Peyer's patch (tissue), 4 donors: ENCODE measurements around the gene ADAM30. TPM values are rescaled to one million over a fixed set of nuclear protein-coding genes. Genes with fewer than 3 reads are reported as not detected.

ENCODE experiments used
- DNase-seq, 3 donors: peaks; one replicate each; pipeline ENCODE4 v3.0.0-alpha.2; 2017 to 2019
- H3K27ac ChIP-seq, 4 donors: fragments of 200-600 bp; sonication (generic); one replicate each; pipeline ENCODE4 v1.5.1; 2016 to 2019
- H3K27me3 ChIP-seq, 2 donors: fragments of 200-600 bp; sonication (generic); one replicate each; pipeline ENCODE4 v1.5.1; 2019
- H3K36me3 ChIP-seq, 3 donors: fragments of 200-600 bp; sonication (generic); one replicate each; pipeline ENCODE4 v1.5.1; 2016 to 2019
- H3K4me1 ChIP-seq, 4 donors: fragments of 200-600 bp; sonication (generic); one replicate each; pipeline ENCODE4 v1.5.1; 2016 to 2019
- H3K4me3 ChIP-seq, 4 donors: fragments of 200-600 bp; sonication (generic); 1 replicate in 3 of 4; 2 replicates in 1 of 4; pipeline ENCODE4 v1.5.1; 2016 to 2019; ENCODE audit warnings: mild to moderate bottlenecking in 1 of 4
- H3K9me3 ChIP-seq, 4 donors: fragments of 200-600 bp; sonication (generic); one replicate each; pipeline ENCODE4 v1.5.1; 2016 to 2019; ENCODE audit warnings: mild to moderate bottlenecking in 1 of 4
- POLR2A ChIP-seq, 2 donors: fragments of 450-650 bp; IDR thresholded peaks; one replicate each; pipeline ENCODE4 v1.5.1; 2017; ENCODE audit warnings: antibody characterized with exemption in 2 of 2, mild to moderate bottlenecking in 2 of 2, moderate library complexity in 2 of 2
- total RNA-seq, 4 donors: library from RNA; depleted of rRNA; stranded (reverse); fragments of >200 nt; gene quantifications; one replicate each; pipeline ENCODE4 v1.1.0, GENCODE V29; 2016
- TF ChIP-seq, protein P1 (sequence below), 6 experiments: fragments of 450-650 bp in 4 of 6; fragments of 200-600 bp in 2 of 6; sonication (generic) in 1 of 6; IDR thresholded peaks; one replicate each; pipeline ENCODE4 v1.5.1; 2017 to 2019; ENCODE audit warnings: antibody characterized with exemption in 6 of 6, mild to moderate bottlenecking in 3 of 6, moderate library complexity in 1 of 6

ADAM30 gene
- total RNA-seq, 4 donors from 2014 or later = not detected

DNA sequence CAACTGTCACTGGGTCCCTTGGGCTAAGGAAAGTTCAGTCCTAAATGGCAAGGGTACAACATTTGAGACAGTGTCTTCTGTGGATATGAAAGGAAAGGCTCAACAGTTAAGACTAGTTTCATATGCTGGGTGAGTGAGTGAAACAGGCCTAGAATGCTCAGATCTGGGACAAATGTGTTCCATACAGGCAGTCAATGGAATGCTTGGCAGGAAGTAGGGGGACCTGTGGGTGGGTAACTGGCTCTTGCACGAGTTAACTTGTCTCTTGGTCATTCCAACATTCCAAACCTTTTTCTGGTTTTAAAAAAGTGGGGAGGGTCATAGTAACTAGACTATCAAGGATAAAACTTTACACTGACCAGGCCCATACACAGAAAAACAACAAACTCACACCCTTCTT is 17.8 kb upstream of the ADAM30 start:
- H3K36me3 ChIP-seq = peaks cover 0 to 53% (median 0%) of the 10 kb centered on the region in 3 donors
- TF ChIP-seq, protein P1, sequence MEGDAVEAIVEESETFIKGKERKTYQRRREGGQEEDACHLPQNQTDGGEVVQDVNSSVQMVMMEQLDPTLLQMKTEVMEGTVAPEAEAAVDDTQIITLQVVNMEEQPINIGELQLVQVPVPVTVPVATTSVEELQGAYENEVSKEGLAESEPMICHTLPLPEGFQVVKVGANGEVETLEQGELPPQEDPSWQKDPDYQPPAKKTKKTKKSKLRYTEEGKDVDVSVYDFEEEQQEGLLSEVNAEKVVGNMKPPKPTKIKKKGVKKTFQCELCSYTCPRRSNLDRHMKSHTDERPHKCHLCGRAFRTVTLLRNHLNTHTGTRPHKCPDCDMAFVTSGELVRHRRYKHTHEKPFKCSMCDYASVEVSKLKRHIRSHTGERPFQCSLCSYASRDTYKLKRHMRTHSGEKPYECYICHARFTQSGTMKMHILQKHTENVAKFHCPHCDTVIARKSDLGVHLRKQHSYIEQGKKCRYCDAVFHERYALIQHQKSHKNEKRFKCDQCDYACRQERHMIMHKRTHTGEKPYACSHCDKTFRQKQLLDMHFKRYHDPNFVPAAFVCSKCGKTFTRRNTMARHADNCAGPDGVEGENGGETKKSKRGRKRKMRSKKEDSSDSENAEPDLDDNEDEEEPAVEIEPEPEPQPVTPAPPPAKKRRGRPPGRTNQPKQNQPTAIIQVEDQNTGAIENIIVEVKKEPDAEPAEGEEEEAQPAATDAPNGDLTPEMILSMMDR (IDR thresholded peaks at IDR 0.05) = no peak
- no peak for TF ChIP-seq POLR2A (IDR thresholded peaks at IDR 0.05)
- no peaks in the 10 kb centered on the region for H3K9me3 ChIP-seq
- H3K27ac ChIP-seq = no peak overlapping the region
- H3K4me1 ChIP-seq = no peaks in the 10 kb centered on the region
- DNase-seq = no peak
- no peak overlapping the region for H3K4me3 ChIP-seq
- H3K27me3 ChIP-seq = no peaks in the 10 kb centered on the region

DNA sequence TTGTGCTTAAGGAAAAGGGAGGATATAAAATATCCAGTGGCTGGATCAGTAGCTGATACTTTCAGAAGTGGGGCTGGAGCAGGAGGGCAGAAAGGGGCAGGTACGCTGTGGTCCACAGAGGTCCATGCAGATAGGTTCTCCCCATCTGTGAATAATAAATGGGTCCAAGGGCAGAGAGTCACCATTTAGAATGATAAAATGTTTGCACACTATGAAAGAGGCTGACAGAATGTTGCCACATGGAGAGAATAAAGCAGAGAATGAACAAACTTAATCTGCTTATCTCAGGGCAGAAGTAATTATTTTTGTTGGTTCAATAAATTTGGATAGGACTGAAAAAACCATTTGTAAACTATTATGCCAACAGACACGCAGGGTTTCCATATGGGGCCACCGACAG is 16.6 kb upstream of the ADAM30 start:
- H3K4me3 ChIP-seq = no peak overlapping the region
- H3K27me3 ChIP-seq = no peaks in the 10 kb centered on the region
- no peak for DNase-seq
- H3K36me3 ChIP-seq = peaks cover 0 to 42% (median 0%) of the 10 kb centered on the region in 3 donors
- TF ChIP-seq, protein P1 (IDR thresholded peaks at IDR 0.05) = no peak
- TF ChIP-seq POLR2A (IDR thresholded peaks at IDR 0.05) = no peak
- no peaks in the 10 kb centered on the region for H3K4me1 ChIP-seq
- no peaks in the 10 kb centered on the region for H3K9me3 ChIP-seq
- no peak overlapping the region for H3K27ac ChIP-seq

DNA sequence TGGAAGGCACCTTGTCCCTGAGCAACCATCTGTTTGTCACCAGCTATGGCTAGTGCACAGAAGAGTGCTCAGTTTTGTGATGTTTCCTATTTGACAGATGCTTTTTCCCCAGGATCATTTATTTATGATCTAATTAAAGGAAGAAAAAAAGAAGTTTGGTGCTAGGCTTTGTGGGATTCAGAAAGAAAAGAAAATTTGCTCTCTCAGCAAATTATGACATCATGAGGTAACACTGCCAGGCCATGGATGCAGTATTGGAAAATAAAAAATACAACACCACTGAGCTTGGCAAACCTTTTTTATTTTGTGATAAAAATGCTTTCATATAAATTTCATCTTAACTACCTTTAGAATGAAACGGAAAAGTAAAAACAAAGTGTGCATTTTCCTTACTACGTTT is 15.5 kb upstream of the ADAM30 start:
- no peak for DNase-seq
- H3K36me3 ChIP-seq = peaks cover 0 to 30% (median 0%) of the 10 kb centered on the region in 3 donors
- TF ChIP-seq POLR2A (IDR thresholded peaks at IDR 0.05) = no peak
- TF ChIP-seq, protein P1 (IDR thresholded peaks at IDR 0.05) = no peak
- H3K27ac ChIP-seq = no peak overlapping the region
- no peaks in the 10 kb centered on the region for H3K9me3 ChIP-seq
- H3K4me1 ChIP-seq = no peaks in the 10 kb centered on the region
- H3K4me3 ChIP-seq = no peak overlapping the region
- no peaks in the 10 kb centered on the region for H3K27me3 ChIP-seq

DNA sequence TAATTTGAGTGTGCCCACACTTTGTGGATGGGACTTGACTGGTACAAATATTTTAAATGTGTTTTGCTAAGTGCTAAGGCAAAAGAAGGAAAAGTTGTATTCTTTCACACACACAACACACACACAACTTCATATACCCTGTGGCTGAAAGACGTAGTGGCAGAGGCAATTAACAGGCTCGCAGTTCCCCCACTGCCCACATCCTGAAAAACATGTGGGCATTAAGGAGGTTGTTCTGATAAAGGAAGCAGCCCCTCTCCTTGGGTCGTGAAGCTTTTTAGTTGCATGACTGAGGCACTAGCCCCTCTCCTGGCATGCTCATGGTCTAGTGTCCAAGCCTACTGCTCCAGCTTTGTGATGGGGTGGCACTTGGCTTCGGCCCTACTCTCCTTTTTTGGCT is 14.3 kb upstream of the ADAM30 start:
- H3K9me3 ChIP-seq = no peaks in the 10 kb centered on the region
- no peaks in the 10 kb centered on the region for H3K4me1 ChIP-seq
- H3K27me3 ChIP-seq = no peaks in the 10 kb centered on the region
- DNase-seq = no peak
- no peak overlapping the region for H3K4me3 ChIP-seq
- H3K36me3 ChIP-seq = peaks cover 0 to 18% (median 0%) of the 10 kb centered on the region in 3 donors
- no peak overlapping the region for H3K27ac ChIP-seq
- TF ChIP-seq, protein P1 (IDR thresholded peaks at IDR 0.05) = no peak
- no peak for TF ChIP-seq POLR2A (IDR thresholded peaks at IDR 0.05)

DNA sequence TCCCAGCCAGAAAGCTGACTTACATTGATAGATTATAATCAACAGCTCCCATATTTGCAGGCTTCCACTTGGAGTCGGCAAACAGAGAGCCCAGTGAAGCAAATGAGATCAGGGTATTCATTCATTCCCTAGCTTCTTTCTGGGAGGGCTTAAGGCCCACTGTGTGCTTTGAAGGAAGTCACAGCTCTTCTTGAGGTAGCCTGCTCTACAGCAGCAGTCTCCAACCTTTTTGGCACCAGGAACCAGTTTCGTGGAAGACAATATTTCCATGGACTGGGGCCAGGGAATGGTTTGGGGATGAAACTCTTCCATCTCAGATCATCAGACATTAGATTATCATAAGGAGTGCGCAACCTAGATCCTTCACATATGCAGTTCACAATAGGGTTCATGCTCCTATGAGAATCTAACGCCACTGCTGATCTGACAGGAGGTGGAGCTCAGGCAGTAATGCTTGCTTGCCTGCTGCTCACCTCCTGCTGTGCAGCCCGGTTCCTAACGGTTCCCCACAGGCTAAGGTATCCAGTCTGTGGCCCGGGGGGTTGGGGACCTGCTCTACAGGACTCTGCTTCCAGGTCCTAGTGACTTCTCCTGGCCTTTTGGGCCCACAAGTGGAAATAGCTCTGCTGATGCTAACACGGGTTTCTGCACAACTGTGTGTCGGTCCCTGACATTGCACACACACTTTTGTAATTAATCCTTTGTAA is 13.7 kb upstream of the ADAM30 start:
- H3K9me3 ChIP-seq = no peaks in the 10 kb centered on the region
- no peaks in the 10 kb centered on the region for H3K4me1 ChIP-seq
- TF ChIP-seq, protein P1 (IDR thresholded peaks at IDR 0.05) = no peak
- no peak for TF ChIP-seq POLR2A (IDR thresholded peaks at IDR 0.05)
- H3K4me3 ChIP-seq = no peak overlapping the region
- no peaks in the 10 kb centered on the region for H3K27me3 ChIP-seq
- DNase-seq = no peak
- peaks cover 0 to 12% (median 0%) of the 10 kb centered on the region in 3 donors for H3K36me3 ChIP-seq
- no peak overlapping the region for H3K27ac ChIP-seq
